Skeletal muscle satellite cell (primary cell): ENCODE measurements around the gene SH2D1B.

Experiments
- H3K27me3 ChIP-seq: 2 replicates; pipeline ENCODE4 v1.7.0; 2013; ENCODE audit warnings: low read length; ENCODE audit not compliant: control insufficient read depth, insufficient read depth
- H3K36me3 ChIP-seq: 2 replicates; pipeline ENCODE4 v1.7.0; 2013; ENCODE audit warnings: mild to moderate bottlenecking, control low read depth, low read length; ENCODE audit not compliant: insufficient read depth
- H3K4me1 ChIP-seq: 2 replicates; pipeline ENCODE4 v1.7.0; 2013; ENCODE audit warnings: low read length; ENCODE audit not compliant: control insufficient read depth, insufficient read depth
- H3K4me2 ChIP-seq: 2 replicates; pipeline ENCODE4 v1.7.0; 2013; ENCODE audit warnings: mild to moderate bottlenecking, low read length
- H3K4me3 ChIP-seq: 2 replicates; pipeline ENCODE4 v1.7.0; 2013; ENCODE audit warnings: low read length
- H3K9ac ChIP-seq: 2 replicates; pipeline ENCODE4 v1.7.0; 2013; ENCODE audit warnings: mild to moderate bottlenecking, low read depth, low read length, moderate library complexity
- H3K9me3 ChIP-seq: replicated peaks from 2 replicates; pipeline ENCODE4 v1.7.0; 2013; ENCODE audit warnings: mild to moderate bottlenecking, control low read depth, low read length

SH2D1B gene

DNA sequence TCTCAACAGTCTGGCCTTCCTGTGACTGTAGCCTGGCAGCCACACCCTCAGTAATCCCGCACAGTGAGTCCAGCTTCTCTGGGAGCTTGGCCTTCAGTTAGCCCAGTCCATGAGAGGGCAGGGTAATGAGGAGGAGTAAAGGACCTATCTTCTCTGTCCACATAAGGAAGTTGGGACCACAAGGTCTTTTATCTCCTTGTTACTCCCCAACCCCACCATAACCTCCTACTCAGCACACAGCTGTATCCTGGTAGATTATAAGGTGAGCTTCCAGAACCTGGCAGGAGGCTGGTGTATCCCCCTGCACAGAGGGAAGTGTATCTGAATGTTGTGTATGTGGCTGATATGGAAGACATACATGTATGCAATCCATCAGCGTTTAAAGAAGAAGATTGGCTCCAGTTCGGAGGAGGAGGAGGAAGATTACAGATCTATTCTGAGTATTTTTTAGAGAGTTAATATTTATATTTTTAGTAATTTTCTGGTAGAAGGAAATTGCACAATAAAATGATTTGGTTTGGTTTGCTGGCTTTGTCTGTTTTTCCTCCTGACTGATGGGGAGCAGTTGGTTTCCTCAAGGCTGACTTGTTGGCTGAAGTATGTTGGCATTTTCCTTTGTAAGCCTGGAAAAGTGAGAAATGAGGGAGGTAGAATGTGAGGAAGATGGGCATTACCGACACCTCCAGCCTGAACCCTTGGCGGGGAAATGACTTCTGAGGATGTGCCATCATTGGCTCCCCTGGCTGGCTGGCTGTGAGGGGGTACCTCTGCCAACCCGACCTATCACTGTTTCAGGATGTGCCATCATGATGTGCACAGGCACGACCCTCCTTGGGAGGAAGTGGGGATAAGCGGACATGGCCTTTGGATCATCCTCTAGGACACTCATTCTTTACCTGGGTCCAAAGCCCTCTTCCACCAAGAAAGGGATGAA, 25.4 kb downstream of the SH2D1B start:
- no peak overlapping the region for H3K4me3 ChIP-seq
- no peaks in the 10 kb centered on the region for H3K36me3 ChIP-seq
- H3K4me2 ChIP-seq: no peak overlapping the region
- no peaks in the 10 kb centered on the region for H3K27me3 ChIP-seq
- H3K9ac ChIP-seq: no peak overlapping the region
- H3K4me1 ChIP-seq: peaks cover 26% of the 10 kb centered on the region
- H3K9me3 ChIP-seq: no peaks in the 10 kb centered on the region

DNA sequence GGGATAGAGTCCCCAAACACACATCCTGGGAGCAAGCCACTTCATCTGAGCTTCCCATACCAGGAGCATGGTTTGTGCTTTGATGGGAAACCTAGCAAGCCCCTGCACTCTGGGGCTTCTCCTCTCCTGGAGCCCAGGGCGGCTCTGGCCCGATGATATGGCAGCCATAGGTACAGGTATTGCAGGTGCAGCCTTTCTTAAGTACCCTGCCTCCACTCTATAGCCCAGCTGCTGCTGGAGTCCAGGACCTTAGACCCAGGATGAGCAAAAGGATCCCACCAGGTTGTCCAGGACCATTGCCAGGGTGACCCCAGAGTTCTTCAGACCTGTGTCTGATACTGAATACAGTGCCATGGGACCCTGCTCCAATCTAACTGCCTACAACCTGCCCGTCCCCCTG, 26.2 kb downstream of the SH2D1B start:
- Histone ChIP-seq H3K4me2 (no peak overlapping the region), H3K4me1 (peaks cover 29% of the 10 kb centered on the region), H3K27me3 (no peaks in the 10 kb centered on the region), H3K9ac (no peak overlapping the region), H3K4me3 (no peak overlapping the region), H3K9me3 (no peaks in the 10 kb centered on the region), H3K36me3 (no peaks in the 10 kb centered on the region)

DNA sequence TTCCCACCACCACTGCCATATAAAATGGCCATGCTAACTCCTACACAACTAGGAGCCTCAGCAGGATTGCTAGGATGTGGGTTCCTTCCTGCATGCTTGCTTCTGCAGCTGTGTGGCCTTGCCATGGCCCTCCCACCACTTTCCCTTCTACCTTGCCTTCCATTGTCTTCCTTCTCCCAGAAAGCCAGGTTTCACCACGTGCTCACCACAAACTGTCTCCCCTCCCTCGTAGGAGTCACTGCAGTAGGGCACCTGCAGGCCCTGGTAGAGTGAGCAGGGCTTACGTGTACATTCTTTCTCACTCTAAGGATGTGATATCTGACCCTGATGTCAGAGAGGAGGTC, 26.7 kb downstream of the SH2D1B start:
- Histone ChIP-seq H3K4me2 (no peak overlapping the region), H3K9me3 (no peaks in the 10 kb centered on the region), H3K9ac (no peak overlapping the region), H3K27me3 (no peaks in the 10 kb centered on the region), H3K36me3 (no peaks in the 10 kb centered on the region), H3K4me3 (no peak overlapping the region), H3K4me1 (peaks cover 28% of the 10 kb centered on the region)

DNA sequence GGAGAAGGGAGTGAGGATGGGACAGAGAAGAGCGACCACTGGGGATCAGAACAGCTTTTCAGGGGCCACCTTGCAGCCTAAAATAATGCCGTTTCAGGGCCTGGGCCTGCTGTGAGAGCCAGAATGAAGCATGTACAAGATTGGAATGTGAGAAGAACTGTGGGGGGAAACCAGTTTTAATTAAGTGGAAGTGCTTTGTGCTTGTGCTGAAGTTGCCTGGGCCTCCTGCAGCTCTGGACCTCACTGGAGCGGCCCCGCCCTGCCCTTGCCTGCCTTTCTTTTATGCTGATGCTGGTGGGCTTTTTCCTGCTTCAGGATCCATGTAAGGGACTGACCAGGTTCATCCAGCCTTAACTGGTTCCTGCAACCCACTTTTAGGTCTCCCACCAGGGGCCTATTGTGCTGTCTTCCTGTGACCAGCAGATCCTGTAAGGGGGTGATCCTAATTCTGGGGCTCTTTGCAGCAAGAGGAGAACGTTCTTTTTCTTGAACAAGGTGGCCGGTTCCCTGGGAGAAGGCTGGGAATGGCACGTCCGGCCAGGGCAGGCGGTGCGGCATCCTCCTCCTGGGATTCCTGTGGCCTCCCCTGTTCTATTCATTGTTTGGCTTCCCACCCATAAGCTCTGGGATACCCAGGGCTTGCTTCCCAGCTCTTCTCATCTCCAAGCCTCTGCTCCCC, 27.2 kb downstream of the SH2D1B start:
- Histone ChIP-seq H3K4me1 (peaks cover 23% of the 10 kb centered on the region), H3K9ac (no peak overlapping the region), H3K4me3 (no peak overlapping the region), H3K4me2 (no peak overlapping the region), H3K27me3 (no peaks in the 10 kb centered on the region), H3K9me3 (no peaks in the 10 kb centered on the region), H3K36me3 (no peaks in the 10 kb centered on the region)

DNA sequence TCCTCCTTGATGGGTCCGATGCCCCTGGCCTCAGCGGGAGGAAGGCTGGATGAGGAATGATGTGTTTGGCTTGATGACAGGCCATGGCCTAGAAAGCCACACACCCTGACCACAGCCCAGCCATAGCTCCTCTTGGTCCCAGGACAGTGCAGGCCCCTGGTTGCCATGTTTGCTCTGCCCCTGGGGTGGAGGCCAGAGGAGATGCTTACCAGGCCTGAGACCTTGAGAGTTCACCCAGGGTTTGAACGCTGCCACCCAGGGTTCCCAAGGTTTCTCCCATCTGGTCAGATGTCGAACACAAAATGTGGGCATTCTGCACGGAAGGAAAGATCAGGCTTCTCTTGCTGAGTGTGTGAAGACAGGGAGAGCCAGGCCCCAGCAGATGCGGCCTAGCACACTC, 27.8 kb downstream of the SH2D1B start:
- Histone ChIP-seq H3K4me3 (no peak overlapping the region), H3K9ac (no peak overlapping the region), H3K4me1 (peaks cover 18% of the 10 kb centered on the region), H3K36me3 (no peaks in the 10 kb centered on the region), H3K9me3 (no peaks in the 10 kb centered on the region), H3K4me2 (no peak overlapping the region), H3K27me3 (no peaks in the 10 kb centered on the region)

DNA sequence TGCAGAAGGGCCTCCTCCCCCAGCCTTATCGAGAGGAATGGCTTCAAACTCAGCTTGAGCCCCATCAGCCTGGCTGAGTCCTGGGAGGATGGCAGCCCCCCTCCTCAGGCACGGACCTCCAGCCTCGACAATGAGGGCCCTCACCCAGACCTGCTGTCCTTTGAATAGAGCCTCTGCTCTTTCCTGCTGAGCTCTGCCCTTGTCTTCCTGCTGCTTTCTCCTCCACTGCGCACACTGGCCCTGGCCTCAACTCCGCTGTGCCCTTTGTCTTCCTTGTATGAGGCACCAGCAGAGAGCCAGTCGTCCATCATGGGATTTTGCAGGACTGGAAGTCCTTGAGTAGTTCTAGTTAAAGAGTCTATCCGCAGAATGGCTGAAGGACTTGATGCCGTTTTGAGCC, 28.4 kb downstream of the SH2D1B start:
- no peak overlapping the region for H3K4me2 ChIP-seq
- H3K9me3 ChIP-seq: no peaks in the 10 kb centered on the region
- peaks cover 12% of the 10 kb centered on the region for H3K4me1 ChIP-seq
- no peak overlapping the region for H3K4me3 ChIP-seq
- H3K36me3 ChIP-seq: no peaks in the 10 kb centered on the region
- H3K9ac ChIP-seq: no peak overlapping the region
- no peaks in the 10 kb centered on the region for H3K27me3 ChIP-seq

DNA sequence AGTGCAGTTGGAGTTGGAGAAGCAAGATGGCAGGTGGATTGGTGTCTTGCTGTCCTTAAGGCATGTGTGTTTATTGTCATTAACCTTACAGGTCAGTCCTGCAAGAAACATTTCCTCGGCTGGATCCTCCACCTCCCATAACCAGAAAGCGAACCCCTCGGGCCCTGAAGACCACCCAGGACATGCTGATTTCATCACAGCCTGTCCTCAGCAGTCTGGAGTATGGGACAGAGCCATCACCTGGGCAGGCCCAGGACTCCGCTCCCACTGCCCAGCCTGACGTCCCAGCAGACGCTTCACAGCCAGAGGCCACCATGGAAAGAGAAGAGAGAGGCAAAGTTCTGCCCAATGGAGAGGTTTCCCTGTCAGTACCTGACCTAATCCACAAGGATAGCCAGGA, 28.8 kb downstream of the SH2D1B start:
- H3K4me2 ChIP-seq: no peak overlapping the region
- H3K36me3 ChIP-seq: no peaks in the 10 kb centered on the region
- H3K4me1 ChIP-seq: peaks cover 8% of the 10 kb centered on the region
- no peaks in the 10 kb centered on the region for H3K27me3 ChIP-seq
- no peaks in the 10 kb centered on the region for H3K9me3 ChIP-seq
- H3K9ac ChIP-seq: no peak overlapping the region
- H3K4me3 ChIP-seq: no peak overlapping the region

DNA sequence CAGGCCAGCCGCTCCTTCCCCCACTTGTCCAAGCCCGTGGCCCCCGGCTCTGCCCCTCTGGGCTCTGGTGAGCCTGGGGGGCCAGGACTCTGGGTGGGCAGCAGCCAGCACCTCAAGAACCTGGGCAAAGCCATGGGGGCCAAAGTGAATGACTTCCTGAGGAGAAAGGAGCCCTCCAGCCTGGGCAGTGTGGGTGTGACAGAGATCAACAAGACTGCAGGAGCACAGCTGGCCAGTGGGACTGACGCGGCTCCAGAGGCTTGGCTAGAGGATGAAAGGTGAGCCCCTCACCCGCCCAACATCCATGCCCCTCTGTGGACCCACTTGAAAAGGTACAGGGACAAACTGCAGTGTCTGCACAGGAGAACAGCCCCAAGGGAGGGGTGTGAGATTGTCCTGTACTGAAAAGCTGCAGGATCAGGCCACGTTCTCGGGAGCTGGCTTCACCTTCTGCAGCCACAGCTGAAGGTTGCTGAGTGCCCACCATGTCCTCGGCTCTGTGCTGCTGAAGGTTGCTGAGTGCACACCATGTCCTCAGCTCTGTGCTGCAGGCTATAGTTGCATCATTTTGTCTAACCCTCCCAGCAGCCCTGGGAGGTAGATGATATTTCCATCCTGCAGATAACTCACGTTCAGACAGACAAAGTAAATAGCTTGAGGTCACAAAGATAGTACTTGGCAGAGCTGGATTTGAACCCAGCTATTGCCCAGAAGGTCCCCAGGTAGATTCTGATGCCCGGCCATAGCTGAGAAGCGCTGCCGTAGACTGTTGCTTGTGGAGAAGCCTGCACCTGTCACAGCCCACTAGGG, 29.8 kb downstream of the SH2D1B start:
- H3K9me3 ChIP-seq: no peaks in the 10 kb centered on the region
- no peaks in the 10 kb centered on the region for H3K27me3 ChIP-seq
- H3K4me2 ChIP-seq: no peak overlapping the region
- no peak overlapping the region for H3K4me3 ChIP-seq
- H3K36me3 ChIP-seq: no peaks in the 10 kb centered on the region
- H3K9ac ChIP-seq: no peak overlapping the region
- peaks cover 8% of the 10 kb centered on the region for H3K4me1 ChIP-seq

DNA sequence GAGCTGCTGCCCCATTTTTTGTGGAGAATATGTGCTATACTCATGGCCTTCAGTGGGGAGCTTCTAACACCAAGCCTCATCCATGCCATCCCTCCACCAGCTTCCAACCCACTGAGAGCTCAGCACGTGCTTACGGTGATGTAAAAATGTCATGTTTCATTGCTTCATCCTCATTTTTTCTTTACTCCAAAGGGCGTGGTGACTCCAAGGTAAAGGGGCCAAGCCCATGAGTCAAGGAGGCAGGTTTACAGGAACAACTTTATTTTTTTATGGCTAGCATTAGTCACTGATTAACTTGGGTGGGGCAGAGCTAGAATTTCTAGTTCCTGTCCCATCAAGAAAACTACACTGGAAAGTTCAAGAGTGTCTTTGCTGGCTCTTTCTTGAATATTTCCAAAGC, 30.6 kb downstream of the SH2D1B start, which contains the start of gene C1orf226:
Gene C1orf226 (plus strand): TSS at position 346 of the 400 bp plus-strand sequence. CDS start 174 bp downstream, outside the sequence.
- Histone ChIP-seq H3K4me3 (no peak within 1 kb of the TSS), H3K9me3 (no peaks in the 10 kb centered on the region), H3K9ac (no peak within 1 kb of the TSS), H3K4me1 (peaks cover 8% of the 10 kb centered on the region), H3K36me3 (no peaks in the 10 kb centered on the region), H3K4me2 (no peak within 1 kb of the TSS), H3K27me3 (no peaks in the 10 kb centered on the region)

DNA sequence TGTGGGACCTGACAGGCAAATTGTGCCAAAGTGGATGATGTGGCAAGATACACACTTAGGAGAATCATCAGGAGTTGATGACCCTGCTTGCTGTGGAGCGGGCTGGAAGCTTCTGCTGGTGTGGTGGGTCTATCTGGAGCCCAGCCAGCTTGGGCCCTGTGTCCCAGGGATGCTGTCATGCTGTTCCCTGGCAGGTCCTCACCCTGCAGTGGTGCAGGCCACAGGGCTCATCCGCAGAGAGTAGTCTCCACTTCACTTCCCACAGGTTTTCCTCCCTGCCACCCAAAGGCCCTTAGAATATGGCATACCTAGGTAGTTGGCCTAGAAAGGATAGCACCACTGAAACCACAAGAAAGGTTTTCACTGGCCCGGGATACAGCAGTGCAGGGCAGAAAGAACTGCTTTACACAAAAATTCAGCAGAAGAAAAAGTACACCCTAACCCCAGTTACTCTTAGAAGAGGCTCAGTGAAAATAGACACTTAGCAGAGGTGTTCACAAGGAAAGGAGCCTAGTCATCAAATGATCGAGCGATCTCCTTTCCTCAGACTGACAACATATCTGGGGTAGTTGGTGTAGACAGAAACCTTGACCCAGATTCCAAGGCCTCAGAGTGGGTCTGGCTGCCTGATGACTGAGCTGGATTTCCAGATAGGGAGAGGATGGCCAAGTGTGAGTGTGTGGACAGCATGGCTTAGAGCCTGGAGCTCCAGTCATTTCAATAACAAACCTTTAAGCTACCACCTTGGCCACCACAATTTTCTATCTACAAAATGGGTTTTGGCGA, 31.7 kb downstream of the SH2D1B start:
- H3K4me1 ChIP-seq: peaks cover 8% of the 10 kb centered on the region
- no peaks in the 10 kb centered on the region for H3K36me3 ChIP-seq
- no peak overlapping the region for H3K4me3 ChIP-seq
- no peaks in the 10 kb centered on the region for H3K27me3 ChIP-seq
- no peak overlapping the region for H3K9ac ChIP-seq
- no peak overlapping the region for H3K4me2 ChIP-seq
- H3K9me3 ChIP-seq: no peaks in the 10 kb centered on the region

DNA sequence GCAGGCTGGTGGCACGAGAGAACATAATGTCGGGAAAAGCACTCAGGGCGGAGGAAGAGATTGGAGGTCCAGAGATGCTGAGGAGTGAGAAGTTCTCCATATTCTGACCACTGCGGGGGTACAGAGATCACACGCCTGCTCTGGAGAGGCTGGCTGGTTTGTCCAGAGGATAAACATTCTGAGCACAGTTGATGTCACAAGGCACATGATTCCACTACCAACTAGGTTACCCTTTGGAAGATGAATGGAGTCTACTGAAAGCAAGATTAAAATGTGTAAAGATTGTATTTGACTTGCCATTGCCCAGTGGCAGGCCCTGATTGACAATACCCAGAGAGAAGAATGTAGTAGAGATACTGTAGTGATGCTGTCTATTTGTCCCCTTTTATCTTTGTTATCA, 35.2 kb downstream of the SH2D1B start, which contains the start of gene SPATA46:
Gene SPATA46 (minus strand): TSS at position 164 of the 400 bp plus-strand sequence. CDS start 64 bp downstream, at position 100.
- H3K27me3 ChIP-seq: no peaks in the 10 kb centered on the region
- no peaks in the 10 kb centered on the region for H3K9me3 ChIP-seq
- no peak within 1 kb of the TSS for H3K4me2 ChIP-seq
- no peaks in the 10 kb centered on the region for H3K36me3 ChIP-seq
- no peak within 1 kb of the TSS for H3K9ac ChIP-seq
- peaks cover 21% of the 10 kb centered on the region for H3K4me1 ChIP-seq
- no peak within 1 kb of the TSS for H3K4me3 ChIP-seq
